CD4-positive, alpha-beta T cell (primary cell): Measurements from ENCODE around the gene RAD9A. TPM values are rescaled to one million over a fixed set of nuclear protein-coding genes. Genes with fewer than 3 reads are reported as not detected.

Experiments
- ATAC-seq: fragments of 200-7000 bp; cut with Tn5 transposase; one replicate; pipeline ENCODE4 v1.10.0; 2022; ENCODE audit warnings: mild to moderate bottlenecking; ENCODE audit not compliant: poor library complexity
- CTCF ChIA-PET: fragments of 350-600 bp; sonication (Branson Sonifier 250); formaldehyde crosslinking; loops from one replicate; lab custom pipeline; 2021; ENCODE audit warnings: antibody characterized with exemption, inconsistent platforms; lab: Charles Lee
- POLR2A ChIA-PET: fragments of 350-600 bp; sonication (Branson Sonifier 250); formaldehyde crosslinking; loops from one replicate; lab custom pipeline; 2021; ENCODE audit warnings: antibody characterized with exemption, inconsistent platforms; lab: Charles Lee
- DNase-seq, 14 experiments: peaks; one replicate each; pipeline ENCODE4 v3.0.0-alpha.2; 2013 to 2020; ENCODE audit warnings: mixed read lengths in 2 of 14
- H3K27ac ChIP-seq, 2 donors: one replicate each; pipeline versions ENCODE4 v1.5.1 to v1.7.0; 2013; ENCODE audit warnings: low read length in 2 of 2, low read depth in 1 of 2, mild to moderate bottlenecking in 1 of 2
- H3K27me3 ChIP-seq, 2 experiments: 1 replicate in 1 of 2; 2 replicates in 1 of 2; pipeline versions ENCODE4 v1.6.1 to v1.7.0; 2013; ENCODE audit warnings: low read length in 2 of 2, control low read depth in 1 of 2, mild to moderate bottlenecking in 1 of 2, moderate library complexity in 1 of 2; ENCODE audit not compliant: insufficient read depth in 2 of 2, control insufficient read depth in 1 of 2
- H3K36me3 ChIP-seq: one replicate; pipeline ENCODE4 v1.6.1; 2013; ENCODE audit warnings: low read length, control low read depth; ENCODE audit not compliant: insufficient read depth
- H3K4me1 ChIP-seq: one replicate; pipeline ENCODE4 v1.6.1; 2013; ENCODE audit warnings: low read length, control low read depth; ENCODE audit not compliant: insufficient read depth
- H3K4me3 ChIP-seq: one replicate; pipeline ENCODE4 v1.5.1; 2013; ENCODE audit warnings: mild to moderate bottlenecking, low read length, moderate library complexity
- H3K9me3 ChIP-seq, 2 experiments: 1 replicate in 1 of 2; 2 replicates in 1 of 2; pipeline versions ENCODE4 v1.6.1 to v1.7.0; 2013; ENCODE audit warnings: low read length in 2 of 2, mild to moderate bottlenecking in 2 of 2, control low read depth in 1 of 2, moderate library complexity in 1 of 2; ENCODE audit not compliant: control insufficient read depth in 1 of 2, insufficient read depth in 1 of 2
- H3K27ac Mint-ChIP-seq: one replicate; pipeline ENCODE4 v1.8.0; 2020; ENCODE audit warnings: mixed read lengths
- H3K27me3 Mint-ChIP-seq: one replicate; pipeline ENCODE4 v1.8.0; 2021; ENCODE audit warnings: mixed read lengths
- H3K36me3 Mint-ChIP-seq: one replicate; pipeline ENCODE4 v1.8.0; 2021; ENCODE audit warnings: low read depth, mixed read lengths
- H3K4me1 Mint-ChIP-seq: one replicate; pipeline ENCODE4 v1.8.0; 2021; ENCODE audit warnings: low read depth, mixed read lengths
- H3K4me3 Mint-ChIP-seq: one replicate; pipeline ENCODE4 v1.8.0; 2020; ENCODE audit warnings: mild to moderate bottlenecking, mixed read lengths
- H3K9me3 Mint-ChIP-seq: one replicate; pipeline ENCODE4 v1.8.0; 2020; ENCODE audit warnings: mixed read lengths
- intact Hi-C, 2 experiments: fragments of 100-400 bp; cut with DNase I in 1 of 2; cut with micrococcal nuclease in 1 of 2; formaldehyde crosslinking; loops; one replicate each; pipeline versions ENCODE4 v1.15.1 to v1.9.0; 2023 to 2025; cut with DNase I, micrococcal nuclease
- total RNA-seq, 174 experiments: library from RNA in 2 of 174; stranded (reverse) in 2 of 174; gene quantifications; one replicate each; pipeline ENCODE4 v1.2.3 and lab custom pipeline; 2021 to 2026
- TF ChIP-seq, protein P1 (sequence below): fragments of 200-600 bp; IDR thresholded peaks from one replicate; pipeline ENCODE4 v1.8.0; 2022; ENCODE audit warnings: antibody characterized with exemption, mild to moderate bottlenecking

Gene RAD9A
- total RNA-seq, 2 experiments from 2014 or later, result 19.3 to 20.3 TPM

DNA sequence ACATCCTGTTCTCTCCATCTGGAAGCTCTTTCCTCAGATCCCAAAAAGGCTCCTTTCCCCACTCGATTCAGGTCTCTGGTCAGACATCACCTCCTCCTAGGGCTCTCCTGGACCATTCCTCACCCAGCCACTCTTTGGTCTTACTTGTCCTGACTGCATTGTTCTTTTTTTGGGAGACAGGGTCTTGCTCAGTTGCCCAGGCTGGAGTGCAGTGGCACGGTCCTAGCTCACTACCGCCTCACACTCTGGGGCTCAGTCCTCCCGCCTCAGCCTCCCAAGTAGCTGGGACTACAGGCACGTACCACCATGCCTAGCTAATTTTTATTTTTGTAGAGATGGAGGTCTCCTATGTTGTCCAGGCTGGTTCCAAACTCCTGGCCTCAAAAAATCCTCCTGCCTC lies 53.7 kb downstream of the RAD9A start:
- POLR2A ChIA-PET, result interaction anchor here (0.9 to 16.8 kb wide), 8 partner anchors 7 to 46 kb away, joined by 3 to 110 read pairs (median 4); partner anchors contain the start of genes PTPRCAP, TBC1D10C and TMEM134
- peaks cover 81% of the 10 kb centered on the region for H3K4me1 Mint-ChIP-seq
- intact Hi-C loops, result no loop called here
- no peaks in the 10 kb centered on the region for H3K9me3 Mint-ChIP-seq
- H3K36me3 Mint-ChIP-seq, result peaks cover 5% of the 10 kb centered on the region
- peak overlapping the region; percentile 84 for H3K4me3 Mint-ChIP-seq
- DNase-seq, result no peak
- no peaks in the 10 kb centered on the region for H3K9me3 ChIP-seq
- peak overlapping the region; percentile 100 for H3K27ac Mint-ChIP-seq
- no peak overlapping the region for H3K4me3 ChIP-seq
- no peaks in the 10 kb centered on the region for H3K27me3 ChIP-seq
- H3K4me1 ChIP-seq, result peaks cover 94% of the 10 kb centered on the region
- CTCF ChIA-PET, result no interaction called here
- no peak for ATAC-seq
- no peaks in the 10 kb centered on the region for H3K36me3 ChIP-seq
- TF ChIP-seq, protein P1, sequence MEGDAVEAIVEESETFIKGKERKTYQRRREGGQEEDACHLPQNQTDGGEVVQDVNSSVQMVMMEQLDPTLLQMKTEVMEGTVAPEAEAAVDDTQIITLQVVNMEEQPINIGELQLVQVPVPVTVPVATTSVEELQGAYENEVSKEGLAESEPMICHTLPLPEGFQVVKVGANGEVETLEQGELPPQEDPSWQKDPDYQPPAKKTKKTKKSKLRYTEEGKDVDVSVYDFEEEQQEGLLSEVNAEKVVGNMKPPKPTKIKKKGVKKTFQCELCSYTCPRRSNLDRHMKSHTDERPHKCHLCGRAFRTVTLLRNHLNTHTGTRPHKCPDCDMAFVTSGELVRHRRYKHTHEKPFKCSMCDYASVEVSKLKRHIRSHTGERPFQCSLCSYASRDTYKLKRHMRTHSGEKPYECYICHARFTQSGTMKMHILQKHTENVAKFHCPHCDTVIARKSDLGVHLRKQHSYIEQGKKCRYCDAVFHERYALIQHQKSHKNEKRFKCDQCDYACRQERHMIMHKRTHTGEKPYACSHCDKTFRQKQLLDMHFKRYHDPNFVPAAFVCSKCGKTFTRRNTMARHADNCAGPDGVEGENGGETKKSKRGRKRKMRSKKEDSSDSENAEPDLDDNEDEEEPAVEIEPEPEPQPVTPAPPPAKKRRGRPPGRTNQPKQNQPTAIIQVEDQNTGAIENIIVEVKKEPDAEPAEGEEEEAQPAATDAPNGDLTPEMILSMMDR, result no peak
- H3K27ac ChIP-seq, result peak overlapping the region; percentile 83 to 90
- no peaks in the 10 kb centered on the region for H3K27me3 Mint-ChIP-seq

Other genes with a start within 250 kb of the RAD9A start
- 100 to 1,000 TPM; 309 to 325 TPM for gene GRK2, start 125.5 kb upstream of the RAD9A start, total RNA-seq
- 100 to 1,000 TPM; 160 to 161 TPM for gene ANKRD13D, start 102.7 kb upstream of the RAD9A start, total RNA-seq
- gene SSH3, start 88.5 kb upstream of the RAD9A start, total RNA-seq, result 1 to 10 TPM; 8.5 to 8.8 TPM
- gene POLD4, start 38.4 kb upstream of the RAD9A start, total RNA-seq, result 10 to 100 TPM; 31.7 to 39.5 TPM
- gene CLCF1, start 18.4 kb upstream of the RAD9A start, total RNA-seq, result 1 to 10 TPM; 6.0 to 6.9 TPM
- 10 to 100 TPM; 42.0 to 45.5 TPM for gene PPP1CA, start 9.9 kb downstream of the RAD9A start, total RNA-seq
- gene TBC1D10C, start 12.1 kb downstream of the RAD9A start, total RNA-seq, result 100 to 1,000 TPM; 205 to 212 TPM
- 1 to 10 TPM; 9.9 to 10.0 TPM for gene CARNS1, start 23.7 kb downstream of the RAD9A start, total RNA-seq
- 10 to 100 TPM; 69.3 to 72.0 TPM for gene RPS6KB2, start 36.5 kb downstream of the RAD9A start, total RNA-seq
- gene PTPRCAP, start 45.7 kb downstream of the RAD9A start, total RNA-seq, result 100 to 1,000 TPM; 129 to 134 TPM
- gene CORO1B, start 51.5 kb downstream of the RAD9A start, total RNA-seq, result 10 to 100 TPM; 25.8 to 30.2 TPM
- not detected for gene GPR152, start 60.7 kb downstream of the RAD9A start, total RNA-seq
- 1 to 10 TPM; 7.5 to 8.5 TPM for gene CABP4, start 63.4 kb downstream of the RAD9A start, total RNA-seq
- 10 to 100 TPM; 49.9 to 52.4 TPM for gene TMEM134, start 77.3 kb downstream of the RAD9A start, total RNA-seq
- 100 to 1,000 TPM; 115 to 117 TPM for gene AIP, start 91.0 kb downstream of the RAD9A start, total RNA-seq
- gene PITPNM1, start 113.4 kb downstream of the RAD9A start, total RNA-seq, result 10 to 100 TPM; 90.0 to 94.8 TPM
- 10 to 100 TPM; 19.5 to 22.0 TPM for gene CDK2AP2, start 116.2 kb downstream of the RAD9A start, total RNA-seq
- gene CABP2, start 131.5 kb downstream of the RAD9A start, total RNA-seq, result not detected
- 10 to 100 TPM; 60.1 to 62.8 TPM for gene GSTP1, start 191.8 kb downstream of the RAD9A start, total RNA-seq
- gene NDUFV1, start 214.9 kb downstream of the RAD9A start, total RNA-seq, result 100 to 1,000 TPM; 223 to 224 TPM
- 1 to 10 TPM in 1 of 2 experiments, under 1 TPM in 1; 0.92 to 1.4 TPM for gene NUDT8, start 238.0 kb downstream of the RAD9A start, total RNA-seq
- gene TBX10, start 247.8 kb downstream of the RAD9A start, total RNA-seq, result not detected